A549 treated with GW870086 at 1 μM for 4 hours (cell line): ENCODE results near the gene TAF11L12. TPM values are rescaled to one million over a fixed set of nuclear protein-coding genes. Genes with fewer than 3 reads are reported as not detected.

ENCODE experiments used
- total RNA-seq: library from RNA; stranded (reverse); fragments of 200-300 nt; extraction: Qiagen RNA extraction; gene quantifications from 5 replicates; pipeline ENCODE4 v1.2.3, GENCODE V29; 2022; ENCODE audit warnings: low read depth

The TAF11L12 gene
- total RNA-seq = 0.14 TPM in 1 of 5 replicates, not detected in the others

DNA sequence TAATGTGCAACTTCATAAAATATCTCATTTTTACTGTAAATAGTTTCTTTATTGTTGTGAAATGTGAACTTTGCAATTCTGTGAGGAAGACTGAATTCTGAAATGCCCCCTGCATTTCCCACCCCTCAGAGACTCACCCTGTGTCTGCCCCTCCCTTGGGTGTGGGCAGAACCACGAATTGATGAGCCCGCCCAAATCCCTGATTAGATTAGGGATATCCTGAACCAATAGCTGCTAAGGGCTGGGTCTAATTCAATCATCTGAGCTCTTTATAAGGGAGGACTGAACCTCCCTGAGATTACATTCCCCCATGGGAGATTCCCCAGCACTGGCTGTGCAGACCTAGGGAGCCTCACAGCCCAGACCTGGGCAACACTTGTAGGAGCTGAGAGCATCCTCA, at the start of gene TAF11L12:
TSS of gene TAF11L12 (plus strand) at position 301 of the 400 bp plus-strand sequence.

GRCh38 chr5:17585658-17586057, 24.5 kb upstream of the TAF11L12 start, which contains the start of gene TAF11L7:
TAF11L7 (minus strand) TSS chr5:17585758.

GRCh38 chr5:17590860-17591259, 19.3 kb upstream of the TAF11L12 start, which contains the start of gene TAF11L8:
TAF11L8 (minus strand) TSS chr5:17590960.

GRCh38 chr5:17594255-17594654, 15.9 kb upstream of the TAF11L12 start, which contains the start of gene TAF11L9:
TAF11L9 (minus strand) TSS chr5:17594394.

DNA sequence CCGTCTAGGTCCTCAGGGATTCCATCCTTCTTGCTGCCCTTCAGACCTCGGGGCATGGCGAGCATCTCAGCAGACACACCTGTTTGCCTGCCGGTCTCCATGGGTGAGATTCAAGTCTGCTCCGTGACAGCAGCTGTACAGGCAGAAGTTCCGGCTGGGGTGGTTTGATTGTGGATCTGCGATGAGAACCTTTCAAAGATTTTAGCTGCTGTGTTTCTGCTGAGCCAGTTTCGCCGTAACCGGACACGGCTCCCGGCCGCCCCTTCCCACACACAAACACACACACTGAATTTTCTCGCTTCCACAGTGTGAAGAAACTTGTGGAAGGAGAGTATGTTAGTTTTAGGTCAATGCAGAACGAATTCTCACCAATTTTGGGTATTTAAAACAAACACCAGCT, 12.5 kb upstream of the TAF11L12 start, which contains the start of gene TAF11L10:
TSS of gene TAF11L10 (minus strand) at position 101 of the 400 bp plus-strand sequence.

GRCh38 chr5:17603880-17604279, 6.3 kb upstream of the TAF11L12 start, which contains the start of gene TAF11L11:
TAF11L11 (plus strand) TSS chr5:17604183.

DNA sequence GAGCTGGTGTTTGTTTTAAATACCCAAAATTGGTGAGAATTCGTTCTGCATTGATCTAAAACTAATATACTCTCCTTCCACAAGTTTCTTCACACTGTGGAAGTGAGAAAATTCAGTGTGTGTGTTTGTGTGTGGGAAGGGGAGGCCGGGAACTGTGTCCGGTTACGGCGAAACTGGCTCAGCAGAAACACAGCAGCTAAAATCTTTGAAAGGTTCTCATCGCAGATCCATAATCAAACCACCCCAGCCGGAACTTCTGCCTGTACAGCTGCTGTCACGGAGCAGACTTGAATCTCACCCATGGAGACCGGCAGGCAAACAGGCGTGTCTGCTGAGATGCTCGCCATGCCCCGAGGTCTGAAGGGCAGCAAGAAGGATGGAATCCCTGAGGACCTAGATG, 21.6 kb downstream of the TAF11L12 start, which contains the start of gene TAF11L13:
TSS of gene TAF11L13 (plus strand) at position 301 of the 400 bp plus-strand sequence.

GRCh38 chr5:17634160-17634559, 24.0 kb downstream of the TAF11L12 start, which contains the start of gene TAF11L14:
TAF11L14 (plus strand) TSS chr5:17634460.

Other genes with a start within 250 kb of the TAF11L12 start
- not detected in 5 replicates for gene TAF11L2, start 112.2 kb upstream of the TAF11L12 start, total RNA-seq
- gene TAF11L3, start 92.0 kb upstream of the TAF11L12 start, total RNA-seq = not detected in 5 replicates
- gene TAF11L4, start 88.6 kb upstream of the TAF11L12 start, total RNA-seq = not detected in 5 replicates
- not detected in 5 replicates for gene TAF11L5, start 85.2 kb upstream of the TAF11L12 start, total RNA-seq
- gene TAF11L6, start 81.7 kb upstream of the TAF11L12 start, total RNA-seq = not detected in 5 replicates
- gene TAF11L7, start 24.6 kb upstream of the TAF11L12 start, total RNA-seq = not detected in 5 replicates
- gene TAF11L8, start 19.4 kb upstream of the TAF11L12 start, total RNA-seq = not detected in 5 replicates
- not detected in 5 replicates for gene TAF11L9, start 16.0 kb upstream of the TAF11L12 start, total RNA-seq
- gene TAF11L10, start 12.6 kb upstream of the TAF11L12 start, total RNA-seq = not detected in 5 replicates
- 0.10 to 0.31 TPM (median 0.21 TPM) in 5 replicates for gene TAF11L11, start 6.2 kb upstream of the TAF11L12 start, total RNA-seq
- not detected in 5 replicates for gene TAF11L13, start 21.7 kb downstream of the TAF11L12 start, total RNA-seq
- gene TAF11L14, start 24.1 kb downstream of the TAF11L12 start, total RNA-seq = not detected in 5 replicates